GM19043 (cell line): Measurements from ENCODE around the gene ADGRV1.

ENCODE experiments used
- ATAC-seq: cut with Tn5 transposase; IDR thresholded peaks from one replicate; pipeline ENCODE4 v1.9.1; 2021; ENCODE audit warnings: low read depth; ENCODE audit not compliant: unreplicated experiment

ADGRV1 gene

DNA sequence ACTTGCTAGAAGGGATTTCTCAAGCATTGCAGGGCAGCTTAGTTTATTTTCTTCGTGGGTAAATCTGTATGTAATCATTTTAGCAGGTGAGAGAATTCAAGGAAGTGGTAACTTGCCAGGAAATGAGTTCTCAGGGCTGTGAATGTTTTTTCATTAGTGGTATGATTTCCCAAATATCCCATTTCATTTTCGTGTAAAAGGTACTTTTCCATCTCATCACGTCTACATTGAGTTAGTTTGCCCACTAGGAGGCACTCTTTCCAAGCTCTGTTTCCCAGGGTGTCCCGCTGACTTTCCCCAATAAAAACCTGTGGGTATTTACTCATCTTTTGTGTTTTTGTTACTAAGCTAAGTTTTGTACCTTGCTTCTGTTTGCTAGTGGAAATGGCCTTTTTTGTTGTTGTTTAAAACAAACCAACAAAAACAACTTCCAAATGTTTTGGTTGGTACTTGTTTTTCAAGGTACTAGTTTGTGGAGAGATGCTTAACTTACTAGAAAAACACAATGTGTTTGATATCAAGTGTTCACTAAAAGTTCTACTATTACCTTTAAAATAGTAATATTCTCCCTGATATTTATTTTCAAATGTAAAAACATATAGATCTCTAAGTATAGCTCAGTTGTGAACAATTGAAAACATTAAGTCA is 373.6 kb downstream of the ADGRV1 start:
- ATAC-seq = no peak

DNA sequence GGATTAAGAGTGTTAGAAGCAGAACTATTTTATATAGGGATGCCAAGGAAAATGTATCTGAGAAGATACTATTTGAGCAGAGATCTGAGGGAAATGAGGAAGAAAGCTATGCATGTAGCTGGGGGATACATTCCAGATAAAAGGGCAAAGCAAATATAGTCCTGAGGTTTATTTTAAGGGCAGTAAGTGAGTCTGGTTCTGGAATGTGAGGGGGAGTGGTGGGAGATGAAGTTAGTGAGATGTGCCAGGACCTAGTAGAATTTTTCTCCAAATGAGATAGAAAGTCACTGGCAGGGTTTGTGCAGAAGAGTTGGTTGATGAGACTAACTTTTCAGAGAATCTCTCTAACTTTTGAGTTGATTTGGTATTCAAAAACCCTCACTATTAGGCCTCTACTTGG is 374.7 kb downstream of the ADGRV1 start:
- no peak for ATAC-seq

DNA sequence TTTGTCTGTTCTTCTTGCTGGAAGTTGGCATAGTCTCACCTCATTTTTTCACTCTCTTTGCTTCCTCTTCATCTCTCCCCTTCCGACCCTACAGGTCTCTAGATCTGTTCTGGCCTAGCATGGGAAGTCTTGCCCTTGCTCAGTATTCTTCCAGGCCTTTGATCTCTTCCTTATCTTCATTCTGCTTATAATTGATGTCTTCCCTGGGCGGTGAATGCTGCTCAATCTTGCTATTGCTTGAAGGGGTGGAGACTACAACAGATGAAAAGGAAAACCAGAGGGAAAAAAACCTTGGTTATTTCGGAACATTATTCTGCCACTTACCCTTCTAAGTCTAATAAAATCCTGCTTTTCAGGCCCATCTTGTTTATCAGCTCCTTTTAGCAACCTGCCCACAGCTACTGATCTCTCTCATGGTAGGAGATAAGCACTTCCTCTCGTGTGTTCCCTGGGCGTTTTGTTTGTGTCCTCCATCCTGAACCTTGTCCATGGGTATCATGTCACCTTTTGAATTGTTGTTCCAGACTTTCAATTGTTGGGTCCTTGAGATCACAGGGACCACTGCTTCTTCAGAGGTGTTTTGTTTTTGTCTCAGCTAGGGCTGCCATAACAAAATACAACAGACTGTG is 375.6 kb downstream of the ADGRV1 start:
- no peak for ATAC-seq

DNA sequence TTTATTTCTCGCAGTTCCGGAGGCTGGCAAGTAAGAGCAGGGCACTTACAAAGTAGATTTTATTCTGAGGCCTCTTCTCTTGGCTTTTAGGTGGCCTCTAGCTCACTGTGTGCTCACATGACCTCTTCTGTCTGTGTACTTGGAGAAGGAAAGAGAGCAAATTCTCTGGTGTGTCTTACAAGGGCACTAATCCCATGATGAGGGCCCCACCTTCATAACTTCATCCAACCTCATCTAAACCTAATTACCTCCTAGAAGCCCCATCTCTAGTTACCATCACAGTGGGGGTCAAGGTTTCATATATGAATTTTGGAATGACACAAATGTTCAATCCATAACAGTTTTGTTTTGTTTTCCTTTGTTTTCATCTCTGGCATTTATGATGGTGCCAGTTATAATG is 376.1 kb downstream of the ADGRV1 start:
- no peak for ATAC-seq

DNA sequence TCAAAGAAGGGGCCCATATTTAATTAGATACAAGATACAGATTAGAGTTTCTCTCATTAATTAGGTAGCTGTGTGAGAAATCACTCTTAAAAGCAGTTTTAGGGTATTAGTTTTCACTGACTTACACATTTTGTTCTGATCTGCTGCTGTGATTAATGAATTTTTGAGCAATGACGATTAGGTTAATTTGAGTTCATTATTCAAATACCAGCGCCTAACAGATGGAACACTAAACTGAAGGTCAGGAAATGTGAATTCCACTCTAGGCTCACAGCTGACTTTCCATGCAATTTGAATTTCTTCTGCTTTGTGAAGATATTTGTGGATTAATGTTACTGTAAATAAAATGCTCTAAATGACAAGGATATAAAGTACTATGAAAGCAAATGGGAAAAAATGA is 380.6 kb downstream of the ADGRV1 start:
- no peak for ATAC-seq

DNA sequence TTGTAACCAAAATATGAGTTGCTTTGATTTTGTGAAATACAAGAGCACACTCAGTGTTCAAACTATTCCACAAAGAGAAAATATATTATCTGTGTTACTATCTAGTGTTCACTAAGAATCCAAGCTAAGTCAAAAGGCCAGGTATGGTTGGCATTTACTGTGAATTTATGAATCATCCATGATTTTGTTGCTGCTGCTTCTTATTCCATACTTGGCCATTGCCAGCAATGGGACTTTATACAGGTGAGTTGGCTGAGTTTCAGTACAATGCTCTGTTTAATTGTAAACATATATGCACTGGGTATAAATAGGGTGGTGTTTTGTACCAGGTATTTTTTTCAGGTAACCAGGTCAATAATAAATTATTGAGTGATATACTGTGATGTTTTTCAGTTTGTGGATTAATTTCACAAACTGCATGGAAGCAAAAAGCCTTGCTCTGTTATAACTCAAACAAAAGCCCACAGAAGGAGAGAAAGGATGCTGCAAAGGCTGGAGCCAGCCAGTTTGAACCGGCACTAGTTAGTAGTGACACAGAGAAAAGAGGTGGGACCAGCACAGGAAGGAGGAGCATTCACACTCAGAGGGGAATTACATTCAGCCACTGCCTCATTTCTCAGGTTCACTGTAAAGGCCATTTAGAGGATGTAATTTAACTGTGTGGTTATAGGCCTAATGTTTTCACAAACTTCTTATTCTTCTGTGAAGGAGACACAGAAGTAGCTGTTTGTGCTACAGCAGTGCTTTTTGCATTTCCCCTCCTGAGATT is 381.8 kb downstream of the ADGRV1 start:
- peak; percentile 99 for ATAC-seq

DNA sequence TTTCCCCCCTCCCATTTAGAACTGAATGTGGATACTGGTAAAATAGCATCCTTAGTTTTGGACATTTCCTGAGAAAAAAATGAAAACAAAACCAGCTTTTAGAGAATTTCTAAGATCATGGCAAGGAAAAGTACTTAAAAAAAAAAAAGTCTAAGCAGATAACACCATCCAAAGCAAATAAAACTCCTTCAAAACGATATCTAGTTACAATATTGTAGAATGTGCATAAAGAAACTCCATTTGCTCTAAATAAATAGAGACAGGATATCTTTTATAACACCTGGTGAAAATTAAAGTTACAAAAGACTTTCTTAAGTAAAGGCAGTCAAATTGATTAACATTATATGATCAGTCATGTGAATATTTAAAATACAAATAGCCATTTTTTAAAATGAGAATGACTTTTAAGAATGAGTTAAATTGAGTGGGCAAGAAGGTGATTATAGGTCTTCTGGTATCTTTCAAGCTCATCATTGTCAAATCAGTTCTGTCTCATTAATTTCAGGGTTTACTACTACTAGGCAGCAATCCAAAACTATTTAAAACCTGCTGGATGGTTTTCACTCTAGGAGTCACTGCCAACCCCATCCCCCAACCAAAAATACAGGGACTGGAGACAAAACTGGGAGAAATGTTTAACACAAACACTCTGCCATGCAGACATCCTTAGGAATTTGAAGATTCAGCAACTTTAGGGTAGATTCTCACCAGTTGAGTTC is 382.6 kb downstream of the ADGRV1 start:
- ATAC-seq = no peak

DNA sequence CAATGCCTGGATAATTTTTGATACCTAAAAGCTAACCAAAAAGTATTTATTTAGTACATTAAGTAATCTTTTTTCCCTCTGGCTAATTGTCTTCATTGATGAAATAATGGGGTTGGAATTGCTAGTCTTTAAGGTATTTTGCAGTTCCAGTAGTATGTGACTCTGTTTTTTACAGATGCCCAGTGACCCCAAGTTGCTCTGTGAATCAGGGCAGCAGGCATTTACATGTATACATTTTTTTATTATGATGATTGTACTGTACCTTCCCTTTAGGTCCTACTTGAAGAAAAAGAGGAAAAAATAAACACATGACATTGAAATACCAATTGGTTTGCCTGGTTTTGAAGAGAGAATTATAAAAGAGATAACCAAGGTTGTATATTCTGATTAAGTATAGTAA is 385.5 kb downstream of the ADGRV1 start:
- ATAC-seq = no peak

DNA sequence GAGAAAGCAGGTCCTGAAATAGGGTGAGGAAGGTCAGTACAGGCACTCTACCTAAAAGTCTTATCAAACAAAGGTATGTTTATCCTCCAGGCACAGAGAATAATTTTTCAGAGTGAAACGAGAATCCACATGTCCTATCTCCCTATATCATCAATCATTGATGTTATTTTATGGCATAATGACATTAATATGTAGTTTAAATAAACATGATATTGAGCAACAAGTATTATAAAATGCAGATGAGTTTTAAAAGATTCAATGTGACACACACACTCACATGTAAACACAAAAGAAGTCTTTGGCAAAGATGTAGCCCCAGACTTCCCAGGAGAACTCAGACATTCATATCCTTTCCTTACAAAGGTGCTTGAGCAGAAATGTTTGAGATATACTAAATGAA is 389.1 kb downstream of the ADGRV1 start:
- ATAC-seq = no peak

DNA sequence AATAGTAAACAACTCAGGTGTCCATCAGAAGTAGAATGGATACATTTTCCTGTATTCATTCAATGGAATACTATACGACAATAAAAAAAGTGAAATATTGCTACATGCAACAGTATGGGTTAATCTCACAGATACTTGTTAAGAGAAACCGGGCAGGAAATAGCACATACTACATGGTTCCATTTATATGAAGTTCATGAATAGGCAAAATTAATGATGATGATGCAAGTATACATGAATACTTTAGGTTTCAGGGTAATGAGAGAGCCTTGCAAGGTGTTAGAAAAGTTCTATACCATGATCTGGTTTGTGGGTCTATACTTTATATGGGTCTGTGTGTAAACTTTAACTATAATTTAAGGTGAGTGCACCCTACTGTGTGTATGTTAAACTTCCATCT is 390.4 kb downstream of the ADGRV1 start:
- no peak for ATAC-seq

DNA sequence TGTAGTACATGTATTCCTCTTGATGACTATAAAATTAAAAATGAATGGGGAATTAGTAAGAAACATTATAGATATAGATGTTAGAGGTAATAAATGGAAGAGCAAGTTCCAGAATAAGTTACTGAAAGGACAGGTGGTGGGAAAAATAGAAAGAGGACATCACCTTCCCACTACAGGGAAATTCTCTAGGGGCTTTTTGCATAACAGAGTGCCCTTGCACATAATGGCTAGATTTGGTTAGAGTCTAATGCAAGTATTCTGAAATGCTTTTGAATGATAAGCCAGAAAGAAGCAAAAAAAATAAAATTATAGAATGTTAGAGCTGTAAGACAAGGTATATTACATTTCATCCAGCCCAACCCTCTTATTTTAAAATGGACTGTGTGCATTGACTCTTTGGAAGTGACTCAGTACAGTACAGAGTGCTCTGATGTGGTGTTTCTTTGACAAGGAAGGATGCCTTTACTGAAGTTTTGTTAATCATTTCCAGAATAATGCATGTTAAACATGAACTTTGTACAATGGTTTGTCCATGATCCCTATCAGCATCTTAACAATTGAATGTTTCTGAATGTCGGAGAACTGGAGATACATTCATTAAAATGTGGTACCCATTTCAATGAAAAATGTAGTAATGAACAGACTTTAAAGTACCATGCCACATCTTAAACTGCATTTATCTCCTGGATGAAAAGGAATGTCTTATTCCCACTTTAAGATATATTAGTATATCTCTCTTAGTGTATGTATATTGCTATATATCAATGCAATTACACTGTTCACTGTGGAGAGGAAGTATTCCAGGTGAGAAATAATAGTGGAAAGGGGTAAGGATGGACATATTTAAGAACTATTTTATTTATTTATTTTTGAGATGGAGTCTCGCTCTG is 391.1 kb downstream of the ADGRV1 start:
- ATAC-seq = peak; percentile 57

DNA sequence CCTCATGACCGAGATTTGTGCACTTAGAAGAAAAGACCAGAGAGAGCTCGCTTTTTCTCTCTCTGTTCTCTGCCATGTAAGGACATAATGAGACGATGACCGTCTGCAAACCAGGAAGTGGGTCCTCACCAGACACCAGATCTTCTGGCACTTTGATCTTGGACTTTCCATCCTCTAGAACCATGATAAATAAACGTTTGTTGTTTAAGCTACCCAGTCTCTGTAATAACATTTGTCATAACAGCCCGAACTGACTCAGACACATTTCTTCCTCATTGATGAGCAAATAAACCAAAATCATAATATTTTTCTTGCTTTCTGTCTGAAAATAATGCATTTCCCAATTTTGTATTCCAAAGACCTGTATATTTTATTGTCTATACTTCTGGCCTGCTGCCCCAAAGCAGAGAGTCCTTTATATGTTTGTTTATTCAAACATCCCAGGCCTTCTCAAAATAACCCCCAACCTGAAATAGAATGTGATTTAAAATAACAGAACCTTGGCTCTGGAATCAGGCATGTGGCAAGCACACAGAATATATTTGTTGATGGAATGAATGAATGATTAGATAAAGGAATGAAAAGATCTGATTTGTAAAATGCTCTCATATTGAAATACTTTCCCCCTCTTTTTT is 396.5 kb downstream of the ADGRV1 start:
- no peak for ATAC-seq

DNA sequence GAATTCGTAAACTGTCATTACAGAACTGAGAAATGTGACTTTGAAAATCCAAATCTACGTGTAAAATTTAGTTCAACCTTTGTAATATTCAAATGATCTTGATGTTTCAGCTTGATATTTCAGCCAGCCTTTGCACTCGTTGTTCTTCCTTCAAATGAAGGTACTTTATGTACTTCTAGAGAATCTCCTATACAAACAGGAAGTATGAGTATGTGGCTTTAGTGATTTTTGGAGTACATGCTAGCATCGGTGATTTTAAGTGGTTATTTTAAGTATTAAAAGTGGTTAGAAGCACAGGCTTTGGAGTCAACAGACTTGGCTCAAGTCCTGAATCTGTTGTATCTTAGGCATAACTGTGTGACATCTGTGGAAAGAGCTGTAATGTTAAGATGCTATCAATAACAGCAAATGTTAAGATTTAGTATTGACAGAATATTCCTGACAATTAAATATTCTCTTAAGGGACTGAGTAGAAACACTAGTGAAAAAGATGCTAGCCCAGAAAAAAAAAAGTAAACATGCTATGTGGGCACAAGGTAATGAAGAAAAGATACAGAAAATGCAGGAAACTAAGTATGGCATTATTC is 398.0 kb downstream of the ADGRV1 start:
- no peak for ATAC-seq

DNA sequence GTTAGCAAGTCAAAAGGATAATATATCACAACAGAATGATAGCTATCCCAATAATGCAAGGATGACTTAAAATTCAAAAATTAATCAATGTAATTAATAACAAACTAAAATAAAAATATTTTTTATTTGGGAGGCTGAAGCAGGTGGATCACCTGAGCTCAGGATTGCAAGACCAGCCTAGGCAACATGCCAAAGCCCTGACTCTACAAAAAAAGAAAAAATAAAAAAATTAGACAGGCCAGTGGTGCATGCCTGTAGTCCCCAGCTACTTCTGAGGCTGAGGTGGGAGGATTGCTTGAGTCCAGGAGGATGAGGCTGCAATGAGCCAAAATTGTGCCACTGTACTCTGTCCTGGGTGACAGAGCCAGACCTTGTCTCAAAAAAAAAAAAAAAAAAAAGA is 399.3 kb downstream of the ADGRV1 start:
- ATAC-seq = no peak

DNA sequence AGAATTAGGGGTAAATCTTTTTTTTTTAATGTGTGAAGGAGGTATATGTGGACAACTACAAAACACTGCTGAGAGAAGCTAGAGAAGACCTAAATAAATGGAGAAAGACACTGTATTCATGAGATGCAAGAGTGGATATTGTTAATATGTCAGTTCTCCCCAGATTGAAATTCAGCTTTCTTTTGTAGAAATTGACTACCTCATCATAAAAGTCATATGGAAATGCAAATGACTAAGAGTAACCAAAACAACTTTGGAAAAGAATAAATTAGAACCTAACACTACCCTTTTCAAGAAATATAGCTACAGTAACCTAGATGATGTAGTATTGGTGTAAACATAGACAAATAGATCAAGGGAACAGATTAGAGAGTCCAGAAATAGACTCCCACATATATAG is 400.7 kb downstream of the ADGRV1 start:
- ATAC-seq = no peak

DNA sequence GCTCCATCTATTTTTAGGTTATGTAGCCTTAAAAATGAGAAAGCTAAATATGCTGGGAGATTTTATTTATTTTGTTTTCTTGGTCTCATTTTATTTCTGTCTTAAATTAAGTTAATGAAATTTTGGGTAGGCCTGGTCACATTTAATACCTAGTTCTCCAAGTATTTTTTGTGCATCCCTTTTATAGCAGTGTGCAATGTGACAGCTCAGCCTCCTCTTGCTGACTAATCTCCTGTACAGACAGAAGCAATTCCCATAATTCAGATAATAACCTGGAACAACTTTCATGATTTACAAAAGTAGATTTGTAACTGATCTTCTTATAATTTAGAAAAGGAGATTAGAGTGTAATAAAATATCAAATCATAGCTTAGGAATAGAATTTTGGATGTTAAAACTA is 403.9 kb downstream of the ADGRV1 start:
- ATAC-seq = no peak

DNA sequence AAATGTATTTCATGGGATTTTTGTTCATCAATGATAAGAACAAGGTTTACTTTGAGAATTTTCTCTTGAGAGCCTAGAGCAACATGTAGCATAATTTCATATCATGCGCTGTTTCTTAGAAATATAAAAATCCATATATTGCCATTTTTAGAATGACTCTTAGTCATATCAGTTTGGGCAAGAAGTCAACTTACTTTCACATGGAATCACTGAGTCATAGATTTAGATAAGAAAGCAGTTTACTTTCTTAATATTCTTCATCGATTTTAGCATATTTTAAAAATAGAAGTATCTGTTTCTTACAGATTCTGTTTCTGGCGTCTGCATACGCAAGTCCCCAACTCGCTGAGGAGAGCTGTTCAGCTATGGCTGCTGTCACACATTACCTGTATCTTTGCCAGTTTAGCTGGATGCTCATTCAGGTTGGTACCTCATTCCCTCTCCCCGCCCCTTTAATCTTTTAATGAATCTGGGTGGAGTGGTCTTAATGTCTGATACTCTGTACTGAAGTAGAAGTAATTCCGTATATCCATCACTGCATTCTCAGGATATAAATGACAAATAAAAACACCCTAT is 406.6 kb downstream of the ADGRV1 start:
- ATAC-seq = no peak

DNA sequence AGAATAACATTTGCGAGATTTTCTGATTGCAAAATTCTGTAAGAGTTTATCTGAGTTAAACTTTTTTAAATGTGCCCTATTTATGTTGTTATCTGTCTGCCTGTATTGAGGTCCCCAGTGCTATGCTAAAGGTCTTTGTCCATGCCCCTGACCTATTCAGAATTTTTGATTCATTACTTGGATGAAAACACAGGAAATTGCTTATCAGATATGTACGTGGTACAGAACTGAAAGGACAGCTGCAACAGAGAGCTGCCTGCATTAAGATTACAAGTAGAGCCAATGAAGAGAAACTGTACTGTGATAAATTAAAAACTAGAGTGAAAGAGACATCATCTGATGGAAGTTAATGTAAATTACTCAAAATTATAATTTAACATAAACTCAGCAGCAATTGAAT is 408.8 kb downstream of the ADGRV1 start:
- ATAC-seq = no peak

DNA sequence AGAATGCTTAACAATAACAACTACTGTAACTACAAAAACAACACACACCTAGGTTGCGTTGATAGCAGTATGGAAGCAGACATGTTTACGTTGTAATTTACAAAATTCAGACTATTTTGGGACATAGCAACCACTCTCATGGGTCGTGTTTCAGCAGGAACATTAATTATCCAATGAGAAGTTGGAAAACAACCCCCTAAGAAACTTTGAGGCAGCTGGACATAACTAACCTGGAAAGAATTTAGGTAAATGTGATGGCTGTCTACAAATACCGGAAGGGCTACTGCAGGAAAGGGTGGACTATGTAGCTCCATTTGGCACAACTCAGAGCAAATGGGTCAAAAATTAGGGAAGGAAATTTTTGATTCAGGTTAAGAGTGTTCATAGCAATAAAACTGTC is 409.3 kb downstream of the ADGRV1 start:
- no peak for ATAC-seq
